Keratinocyte (primary cell): ENCODE data around the gene C2orf76.

Experiments
- EZH2 ChIP-seq: IDR thresholded peaks from one replicate; pipeline ENCODE4 v1.6.1; 2012; ENCODE audit warnings: inconsistent platforms, mild to moderate bottlenecking, low read length, moderate library complexity
- TF ChIP-seq, protein P1 (sequence below), 3 experiments: IDR thresholded peaks in 1 of 3; conservative IDR thresholded peaks in 1 of 3; optimal IDR thresholded peaks in 1 of 3; 2 replicates in 2 of 3; 3 replicates in 1 of 3; pipeline versions ENCODE3 to v1.5.1; 2011; ENCODE audit warnings: low read length in 3 of 3, mild to moderate bottlenecking in 3 of 3, moderate library complexity in 2 of 3, control low read depth in 1 of 3, inconsistent platforms in 1 of 3; ENCODE audit not compliant: insufficient read depth in 2 of 3; ENCODE audit errors: extremely low read depth in 1 of 3

- TF ChIP-seq, protein P1, sequence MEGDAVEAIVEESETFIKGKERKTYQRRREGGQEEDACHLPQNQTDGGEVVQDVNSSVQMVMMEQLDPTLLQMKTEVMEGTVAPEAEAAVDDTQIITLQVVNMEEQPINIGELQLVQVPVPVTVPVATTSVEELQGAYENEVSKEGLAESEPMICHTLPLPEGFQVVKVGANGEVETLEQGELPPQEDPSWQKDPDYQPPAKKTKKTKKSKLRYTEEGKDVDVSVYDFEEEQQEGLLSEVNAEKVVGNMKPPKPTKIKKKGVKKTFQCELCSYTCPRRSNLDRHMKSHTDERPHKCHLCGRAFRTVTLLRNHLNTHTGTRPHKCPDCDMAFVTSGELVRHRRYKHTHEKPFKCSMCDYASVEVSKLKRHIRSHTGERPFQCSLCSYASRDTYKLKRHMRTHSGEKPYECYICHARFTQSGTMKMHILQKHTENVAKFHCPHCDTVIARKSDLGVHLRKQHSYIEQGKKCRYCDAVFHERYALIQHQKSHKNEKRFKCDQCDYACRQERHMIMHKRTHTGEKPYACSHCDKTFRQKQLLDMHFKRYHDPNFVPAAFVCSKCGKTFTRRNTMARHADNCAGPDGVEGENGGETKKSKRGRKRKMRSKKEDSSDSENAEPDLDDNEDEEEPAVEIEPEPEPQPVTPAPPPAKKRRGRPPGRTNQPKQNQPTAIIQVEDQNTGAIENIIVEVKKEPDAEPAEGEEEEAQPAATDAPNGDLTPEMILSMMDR (optimal IDR thresholded peaks at IDR 0.05 in 1 of 3, IDR thresholded peaks at IDR 0.05 in 1 of 3, conservative IDR thresholded peaks at IDR 0.05 in 1 of 3; ENCODE audit: extremely low read depth in 1 of 3, insufficient read depth in 2 of 3, low read length in 3 of 3) = no peak
- TF ChIP-seq EZH2 = no peak
These were observed 6.1 kb downstream of the C2orf76 start for GRCh38 chr2:119360423-119360966.
